Astrocyte (in vitro differentiated cells and primary cell): ENCODE results near the gene IL1RAPL2. TPM values are rescaled to one million over a fixed set of nuclear protein-coding genes. Genes with fewer than 3 reads are reported as not detected.

Experiments
- DNase-seq: peaks from one replicate; pipeline ENCODE4 v3.0.0-alpha.2; 2010; ENCODE audit warnings: low read depth
- FAIRE-seq: peaks from 2 replicates; lab custom pipeline; 2011; peaks lifted over from hg19 to GRCh38; lab: Jason Lieb, UNC
- H2AFZ ChIP-seq: 2 replicates; pipeline ENCODE4 v1.6.0; 2012; ENCODE audit warnings: low read depth, low read length, inconsistent platforms
- H3K27ac ChIP-seq: 2 replicates; pipeline ENCODE4 v1.5.1; 2011; ENCODE audit warnings: low read depth, low read length, inconsistent platforms
- H3K27me3 ChIP-seq: 2 replicates; pipeline ENCODE4 v1.6.0; 2011; ENCODE audit warnings: low read length, inconsistent platforms; ENCODE audit not compliant: insufficient read depth
- H3K36me3 ChIP-seq: 2 replicates; pipeline ENCODE4 v1.5.1; 2011; ENCODE audit warnings: low read length, inconsistent platforms; ENCODE audit not compliant: insufficient read depth
- H3K4me1 ChIP-seq: 2 replicates; pipeline ENCODE4 v1.5.1; 2011; ENCODE audit warnings: low read length, inconsistent platforms; ENCODE audit not compliant: insufficient read depth
- H3K4me2 ChIP-seq: 2 replicates; pipeline ENCODE4 v1.6.0; 2012; ENCODE audit warnings: low read length, inconsistent platforms
- H3K4me3 ChIP-seq: 2 replicates; pipeline ENCODE4 v1.5.1; 2011; ENCODE audit warnings: low read depth, mild to moderate bottlenecking, low read length, inconsistent platforms; ENCODE audit not compliant: insufficient read depth
- H3K79me2 ChIP-seq: 2 replicates; pipeline ENCODE4 v1.6.0; 2012; ENCODE audit warnings: mild to moderate bottlenecking, low read length, inconsistent platforms; ENCODE audit not compliant: insufficient read depth
- H3K9ac ChIP-seq: 2 replicates; pipeline ENCODE4 v1.6.0; 2012; ENCODE audit warnings: mild to moderate bottlenecking, low read length, inconsistent platforms
- H3K9me3 ChIP-seq: 2 replicates; pipeline ENCODE4 v1.5.1; 2012; ENCODE audit warnings: low read depth, mild to moderate bottlenecking, low read length, inconsistent platforms; ENCODE audit not compliant: insufficient read depth
- H4K20me1 ChIP-seq: 2 replicates; pipeline ENCODE4 v1.6.0; 2012; ENCODE audit warnings: low read length, inconsistent platforms; ENCODE audit not compliant: insufficient read depth
- H3K27ac Mint-ChIP-seq: one replicate; pipeline ENCODE4 v1.8.0; 2021; ENCODE audit warnings: mild to moderate bottlenecking, mixed read lengths; ENCODE audit not compliant: unreplicated experiment
- H3K27me3 Mint-ChIP-seq: one replicate; pipeline ENCODE4 v1.8.0; 2021; ENCODE audit warnings: low read depth, mixed read lengths; ENCODE audit not compliant: unreplicated experiment
- H3K36me3 Mint-ChIP-seq: one replicate; pipeline ENCODE4 v1.8.0; 2021; ENCODE audit warnings: low read depth, mixed read lengths; ENCODE audit not compliant: unreplicated experiment
- H3K4me1 Mint-ChIP-seq: one replicate; pipeline ENCODE4 v1.8.0; 2021; ENCODE audit warnings: low read depth, mixed read lengths; ENCODE audit not compliant: unreplicated experiment
- H3K4me3 Mint-ChIP-seq: one replicate; pipeline ENCODE4 v1.8.0; 2021; ENCODE audit warnings: mild to moderate bottlenecking, moderate library complexity, mixed read lengths; ENCODE audit not compliant: unreplicated experiment
- H3K9me3 Mint-ChIP-seq: one replicate; pipeline ENCODE4 v1.8.0; 2021; ENCODE audit warnings: mild to moderate bottlenecking, mixed read lengths; ENCODE audit not compliant: unreplicated experiment
- CTCF ChIP-seq: IDR thresholded peaks from 2 replicates; pipeline ENCODE4 v1.5.1; 2011; ENCODE audit warnings: low read depth, mild to moderate bottlenecking, inconsistent platforms, low read length, moderate library complexity; ENCODE audit not compliant: insufficient read depth
- EZH2 ChIP-seq: IDR thresholded peaks from 2 replicates; pipeline ENCODE4 v1.6.1; 2012; ENCODE audit warnings: mild to moderate bottlenecking, low read length, inconsistent platforms; ENCODE audit not compliant: insufficient read depth
- total RNA-seq: library from RNA; stranded (reverse); gene quantifications from 2 replicates; pipeline ENCODE4 v1.2.1, GENCODE V29; 2021

IL1RAPL2 gene
- total RNA-seq, 1 donor from 2014 or later, result 0.16 TPM

DNA sequence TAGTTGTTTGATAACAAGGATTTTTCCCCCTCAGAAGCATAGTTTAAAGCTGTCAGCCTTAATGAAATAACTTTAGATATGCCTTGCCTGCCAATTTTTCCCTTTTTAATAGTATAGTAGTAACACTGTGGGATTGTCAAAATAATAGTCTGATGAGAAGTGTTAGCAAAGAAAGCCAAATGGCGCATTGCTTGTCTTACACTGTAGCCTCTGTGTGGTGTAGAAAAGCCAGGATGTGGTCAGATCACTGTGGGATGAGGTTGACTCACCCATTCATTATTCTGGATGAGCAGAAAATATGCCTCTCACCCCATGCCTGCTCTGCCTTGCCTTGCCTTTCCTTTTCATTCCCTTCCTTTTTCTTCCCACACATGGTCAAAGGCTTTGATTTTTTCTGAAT is 998.5 kb downstream of the IL1RAPL2 start:
- no peaks in the 10 kb centered on the region for H3K4me1 ChIP-seq
- peak overlapping the region; percentile 45 for H3K4me3 ChIP-seq
- no peaks in the 10 kb centered on the region for H3K36me3 ChIP-seq
- peak; percentile 89 for DNase-seq
- no peak overlapping the region for H3K4me3 Mint-ChIP-seq
- H3K4me1 Mint-ChIP-seq, result peaks cover 14% of the 10 kb centered on the region
- H3K9me3 ChIP-seq, result no peaks in the 10 kb centered on the region
- H3K9ac ChIP-seq, result peak overlapping the region; percentile 30
- H3K27ac ChIP-seq, result peak overlapping the region; percentile 57
- no peaks in the 10 kb centered on the region for H4K20me1 ChIP-seq
- TF ChIP-seq CTCF (no peak), EZH2 (no peak)
- peak overlapping the region; percentile 79 for H3K4me2 ChIP-seq
- peaks cover 3% of the 10 kb centered on the region for H3K36me3 Mint-ChIP-seq
- no peaks in the 10 kb centered on the region for H3K9me3 Mint-ChIP-seq
- H3K27me3 Mint-ChIP-seq, result no peaks in the 10 kb centered on the region
- H3K27ac Mint-ChIP-seq, result peak overlapping the region; percentile 69
- no peak for FAIRE-seq
- peak overlapping the region; percentile 73 for H2AFZ ChIP-seq
- no peaks in the 10 kb centered on the region for H3K79me2 ChIP-seq
- no peaks in the 10 kb centered on the region for H3K27me3 ChIP-seq

GRCh38 chrX:105565856-105566255 is 999.9 kb downstream of the IL1RAPL2 start:
- TF ChIP-seq EZH2, result no peak
- TF ChIP-seq CTCF, result no peak
- Mint-ChIP-seq H3K27me3 (no peaks in the 10 kb centered on the region), H3K36me3 (peaks cover 3% of the 10 kb centered on the region), H3K4me3 (no peak overlapping the region), H3K9me3 (no peaks in the 10 kb centered on the region), H3K27ac (no peak overlapping the region), H3K4me1 (peaks cover 14% of the 10 kb centered on the region)
- no peak overlapping the region for H2AFZ ChIP-seq
- FAIRE-seq (peak; percentile 80), DNase-seq (no peak)
- no peaks in the 10 kb centered on the region for H3K36me3 ChIP-seq
- no peaks in the 10 kb centered on the region for H3K79me2 ChIP-seq
- H3K27me3 ChIP-seq, result no peaks in the 10 kb centered on the region
- no peak overlapping the region for H3K4me3 ChIP-seq
- H3K27ac ChIP-seq, result no peak overlapping the region
- no peak overlapping the region for H3K9ac ChIP-seq
- H3K9me3 ChIP-seq, result no peaks in the 10 kb centered on the region
- H3K4me2 ChIP-seq, result no peak overlapping the region
- H4K20me1 ChIP-seq, result no peaks in the 10 kb centered on the region
- H3K4me1 ChIP-seq, result no peaks in the 10 kb centered on the region

DNA sequence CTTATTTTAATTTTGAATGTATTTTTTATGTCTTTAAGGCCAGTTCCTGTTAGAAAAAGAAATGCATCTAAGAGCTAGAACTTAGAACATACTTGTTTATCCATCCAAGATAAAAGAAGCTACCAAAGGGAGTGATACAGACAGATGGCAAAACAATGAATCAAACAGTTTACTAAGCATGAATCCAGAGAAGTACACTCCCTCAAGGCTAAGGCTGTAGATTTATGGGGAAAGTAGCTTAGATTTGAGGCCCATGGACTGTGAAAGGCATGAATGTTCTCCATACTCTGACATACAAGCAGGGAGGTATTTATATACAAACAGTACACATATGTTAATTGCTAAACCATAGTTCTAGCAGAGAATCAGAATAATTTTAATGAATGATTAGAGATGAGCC is 1001.1 kb downstream of the IL1RAPL2 start:
- Mint-ChIP-seq H3K36me3 (peaks cover 3% of the 10 kb centered on the region), H3K4me1 (peaks cover 14% of the 10 kb centered on the region), H3K4me3 (no peak overlapping the region), H3K27ac (no peak overlapping the region), H3K27me3 (no peaks in the 10 kb centered on the region), H3K9me3 (no peaks in the 10 kb centered on the region)
- Histone ChIP-seq H3K4me3 (no peak overlapping the region), H3K36me3 (no peaks in the 10 kb centered on the region), H3K79me2 (no peaks in the 10 kb centered on the region), H3K4me2 (no peak overlapping the region), H3K9ac (no peak overlapping the region), H3K9me3 (no peaks in the 10 kb centered on the region), H3K27me3 (no peaks in the 10 kb centered on the region), H3K4me1 (no peaks in the 10 kb centered on the region), H3K27ac (no peak overlapping the region), H2AFZ (no peak overlapping the region), H4K20me1 (no peaks in the 10 kb centered on the region)
- no peak for DNase-seq
- TF ChIP-seq EZH2, result no peak
- no peak for TF ChIP-seq CTCF
- FAIRE-seq, result peak; percentile 77
